Breast epithelium (tissue), 3 donors: ENCODE results near the gene SRRM1.

ENCODE experiments used
- CTCF ChIP-seq, 3 donors: fragments of 450-650 bp; IDR thresholded peaks; one replicate each; pipeline ENCODE4 v1.5.1; 2016 to 2017; ENCODE audit warnings: antibody characterized with exemption in 3 of 3, mild to moderate bottlenecking in 3 of 3, moderate library complexity in 3 of 3
- POLR2AphosphoS5 ChIP-seq, 3 donors: sonication (generic); formaldehyde crosslinking; IDR thresholded peaks; one replicate each; pipeline ENCODE4 v1.6.1; 2017; ENCODE audit warnings: antibody characterized with exemption in 3 of 3

- TF ChIP-seq CTCF (IDR thresholded peaks at IDR 0.05) = no peak
- TF ChIP-seq POLR2AphosphoS5 (IDR thresholded peaks at IDR 0.05) = no peak
These were observed 47.9 kb downstream of the SRRM1 start for GRCh38 chr1:24691051-24691450.
